ENCODE measurements around the gene EIF2B2. TPM values are rescaled to one million over a fixed set of nuclear protein-coding genes. Genes with fewer than 3 reads are reported as not detected.
"Not testable (repeated sequence)": the region's sequence is repeated elsewhere in the genome, so short reads cannot be mapped to it uniquely, and the experiment has no call there.

EIF2B2 gene
- polyA plus RNA-seq, 3 donors: 22.8 to 41.3 (median 28.9) TPM

DNA sequence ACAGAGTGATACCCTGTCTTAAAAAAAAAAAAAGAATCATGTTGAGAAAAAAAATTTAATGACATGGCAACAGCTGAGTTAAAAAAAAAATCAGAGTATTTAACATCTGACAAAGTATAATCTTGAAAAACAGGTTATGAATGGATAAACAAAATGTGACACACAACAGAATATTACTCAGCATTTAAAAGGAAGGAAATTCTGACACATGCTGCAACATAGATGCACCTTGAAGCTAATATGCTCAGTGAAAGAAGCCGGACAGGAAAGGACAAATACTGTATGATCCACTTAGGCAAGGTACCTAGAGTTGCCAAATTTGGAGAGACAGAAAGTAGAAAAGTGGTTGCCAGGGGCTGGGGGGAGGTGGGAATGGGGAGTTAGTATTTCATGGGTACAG, 19.4 kb upstream of the EIF2B2 start:
- H3K27ac ChIP-seq (ENCODE audit: low read depth, low read length): no peak overlapping the region
- 79 to 81% (median 79%) methylated on average over 1 of the region's 1 CpG for WGBS, 3 donors

DNA sequence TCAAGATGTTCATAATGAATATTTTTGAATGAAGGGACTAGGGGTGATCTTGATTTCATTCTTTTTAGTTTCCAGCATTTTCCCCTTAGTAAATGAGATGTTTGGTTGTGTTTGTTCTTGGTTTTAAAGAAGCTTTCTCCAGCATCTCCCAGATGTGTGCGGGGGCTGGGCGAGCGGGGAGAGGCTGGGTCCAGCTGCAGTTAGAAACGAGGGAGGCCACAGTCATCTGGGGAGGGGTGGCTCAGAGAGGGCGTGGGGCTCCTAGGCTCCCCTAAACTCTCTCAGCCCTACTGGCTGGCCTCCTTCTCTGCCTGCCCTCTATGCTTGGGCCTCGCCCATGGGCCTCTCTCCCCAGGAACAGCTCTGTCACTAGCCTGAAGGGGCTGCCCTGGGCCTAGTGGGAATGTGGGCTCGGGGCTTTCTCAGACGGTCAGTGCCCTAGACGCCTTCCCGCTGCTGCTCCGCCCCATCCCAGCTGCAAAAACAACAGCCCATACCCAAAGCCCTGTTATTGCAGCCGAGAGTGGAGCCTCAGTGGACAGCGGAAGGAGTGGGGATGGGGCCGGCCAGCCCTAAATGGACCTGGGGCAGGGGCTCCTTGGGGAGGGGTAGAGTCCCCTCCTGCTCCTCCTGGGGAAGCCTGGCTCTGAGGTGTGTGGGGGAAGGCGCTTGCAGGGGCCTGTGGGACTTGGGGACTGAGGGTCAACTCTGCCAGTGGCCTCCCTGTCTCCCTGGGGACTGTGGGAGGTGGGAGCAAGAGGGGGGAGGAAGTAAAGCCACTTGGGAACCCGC, 18.3 kb upstream of the EIF2B2 start:
- H3K27ac ChIP-seq (ENCODE audit: low read depth, low read length): no peak overlapping the region
- WGBS, 3 donors: 77 to 89% (median 86%) methylated on average over 16 of the region's 16 CpGs

DNA sequence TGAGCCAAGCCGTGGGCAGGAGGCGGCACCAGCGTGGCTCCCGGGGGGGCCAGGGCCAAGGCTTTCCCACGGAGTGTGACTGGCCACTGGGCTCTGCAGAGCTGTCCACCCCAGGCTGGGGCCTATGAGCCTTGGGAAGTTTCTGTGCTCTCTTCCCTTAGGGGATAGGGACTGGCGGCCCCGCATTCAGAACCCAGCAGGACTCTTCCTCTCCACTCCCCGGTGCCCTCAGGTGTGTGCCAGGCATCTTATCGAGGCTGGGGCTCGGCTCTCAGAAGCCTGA, 17.8 kb upstream of the EIF2B2 start:
- WGBS, 3 donors: 74 to 87% (median 77%) methylated on average over 6 to 10 of the region's 10 CpGs
- no peak overlapping the region for H3K27ac ChIP-seq (ENCODE audit: low read depth, low read length)

DNA sequence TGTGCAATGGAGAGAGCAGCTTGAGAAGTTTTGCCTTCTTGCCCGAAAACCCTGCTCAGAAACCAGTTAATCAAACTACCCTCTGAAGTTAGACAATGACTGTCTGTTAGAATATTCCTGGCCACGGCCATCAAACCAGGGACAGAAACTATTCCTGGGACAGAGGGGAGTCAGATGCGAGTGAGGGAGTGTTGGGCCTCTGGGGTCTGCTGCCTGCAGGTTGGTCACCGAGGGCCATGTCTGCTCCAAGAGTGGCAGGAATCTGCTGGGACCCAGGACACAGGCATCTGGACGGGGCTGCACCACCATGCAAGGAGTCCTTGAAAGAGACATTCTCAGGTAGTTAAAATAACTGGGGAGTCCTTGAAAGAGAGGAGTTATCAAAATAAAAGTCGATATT, 16.9 kb upstream of the EIF2B2 start:
- no peak overlapping the region for H3K27ac ChIP-seq (ENCODE audit: low read depth, low read length)
- WGBS, 3 donors: 82 to 95% (median 93%) methylated on average over 6 of the region's 6 CpGs

DNA sequence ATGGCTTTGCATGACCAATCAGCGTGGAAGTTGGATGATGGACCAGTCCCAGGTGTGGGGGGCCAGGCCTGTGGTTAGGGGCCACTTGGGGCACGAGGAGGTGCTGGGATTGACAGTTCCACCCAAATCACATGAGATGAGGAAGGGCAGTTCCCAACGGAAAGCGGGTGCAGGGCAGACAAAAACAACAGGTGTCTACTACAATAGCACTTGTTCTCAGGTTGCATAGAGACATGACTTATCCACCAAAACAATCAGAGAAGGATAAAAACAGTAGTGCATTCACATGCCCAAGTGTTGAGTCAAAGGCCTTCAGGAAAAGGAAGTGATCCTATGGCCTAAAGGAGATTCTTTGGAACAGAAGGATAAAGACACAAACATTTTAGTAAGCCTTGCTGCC, 14.6 kb upstream of the EIF2B2 start:
- H3K27ac ChIP-seq (ENCODE audit: low read depth, low read length): no peak overlapping the region
- 67 to 76% (median 69%) methylated on average over 4 of the region's 4 CpGs for WGBS, 3 donors

DNA sequence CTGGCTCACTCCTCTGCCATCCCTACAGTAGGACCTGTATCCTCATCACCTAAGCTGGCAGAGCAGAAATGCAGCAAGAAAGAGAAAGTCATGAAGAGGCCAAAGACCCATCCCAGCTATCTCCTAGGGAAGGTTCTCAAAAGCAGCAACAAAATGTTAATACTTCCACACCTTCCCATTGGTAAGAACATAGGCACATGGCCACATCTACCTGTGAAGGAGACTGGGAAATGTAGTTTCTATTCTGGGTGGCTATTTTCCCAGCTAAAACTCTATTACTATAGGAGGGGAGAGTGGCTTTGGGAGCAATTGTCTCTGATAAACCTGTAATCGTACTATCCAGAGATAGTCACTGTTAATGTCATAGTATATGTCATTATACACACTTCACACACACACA, 13.7 kb upstream of the EIF2B2 start:
- H3K27ac ChIP-seq (ENCODE audit: low read depth, low read length): no peak overlapping the region
- 83 to 97% (median 94%) methylated on average over 1 of the region's 1 CpG for WGBS, 3 donors

DNA sequence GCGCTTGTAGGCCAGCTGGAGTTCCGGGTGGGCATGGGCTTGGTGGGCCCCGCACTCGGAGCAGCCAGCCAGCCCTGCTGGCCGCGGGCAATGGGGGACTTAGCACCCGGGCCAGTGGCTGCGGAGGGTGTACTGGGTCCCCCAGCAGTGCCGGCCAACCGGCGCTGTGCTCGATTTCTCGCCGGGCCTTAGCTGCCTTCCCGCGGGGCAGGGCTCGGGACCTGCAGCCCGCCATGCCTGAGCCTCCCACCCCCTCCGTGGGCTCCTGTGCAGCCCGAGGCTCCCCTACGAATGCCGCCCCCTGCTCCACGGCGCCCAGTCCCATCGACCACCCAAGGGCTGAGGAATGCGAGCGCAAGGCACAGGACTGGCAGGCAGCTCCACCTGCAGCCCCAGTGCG, 8.5 kb upstream of the EIF2B2 start:
- not testable (repeated sequence) for H3K27ac ChIP-seq (ENCODE audit: low read depth, low read length)
- 92 to 96% (median 95%) methylated on average over 18 to 28 of the region's 28 CpGs for WGBS, 3 donors

DNA sequence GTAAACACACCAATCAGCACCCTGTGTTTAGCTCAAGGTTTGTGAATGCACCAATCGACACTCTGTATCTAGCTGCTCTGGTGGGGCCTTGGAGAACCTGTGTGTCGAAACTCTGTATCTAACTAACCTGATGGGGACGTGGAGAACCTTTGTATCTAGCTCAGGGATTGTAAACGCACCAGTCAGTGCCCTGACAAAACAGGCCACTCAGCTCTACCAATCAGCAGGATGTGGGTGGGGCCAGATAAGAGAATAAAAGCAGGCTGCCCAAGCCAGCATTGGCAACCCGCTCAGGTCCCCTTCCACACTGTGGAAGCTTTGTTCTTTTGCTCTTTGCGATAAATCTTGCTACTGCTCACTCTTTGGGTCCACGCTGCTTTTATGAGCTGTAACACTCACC, 6.9 kb upstream of the EIF2B2 start:
- H3K27ac ChIP-seq (ENCODE audit: low read depth, low read length): not testable (repeated sequence)
- 85 to 94% (median 90%) methylated on average over 3 to 6 of the region's 7 CpGs for WGBS, 3 donors

DNA sequence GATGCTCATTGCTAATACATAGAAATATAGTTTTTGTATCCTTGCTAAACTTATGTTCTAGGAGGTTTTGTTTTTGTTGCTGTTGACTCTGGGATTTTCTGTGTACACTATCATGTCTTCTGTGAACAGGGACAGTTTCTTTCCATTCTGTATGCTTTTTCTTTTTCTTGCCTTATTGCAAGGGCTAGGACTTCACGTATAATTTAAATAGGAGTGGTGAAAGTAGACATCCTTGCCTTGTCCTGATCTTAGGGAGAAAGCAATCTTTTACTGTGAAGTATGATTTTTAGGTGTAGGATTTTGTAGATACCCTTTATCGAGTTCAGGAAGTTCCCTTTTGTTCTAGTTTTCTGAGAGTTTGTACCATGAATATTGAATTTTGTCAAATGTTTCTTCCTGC, 1.5 kb upstream of the EIF2B2 start:
- 91 to 98% (median 91%) methylated on average over 2 of the region's 2 CpGs for WGBS, 3 donors
- no peak overlapping the region for H3K27ac ChIP-seq (ENCODE audit: low read depth, low read length)

DNA sequence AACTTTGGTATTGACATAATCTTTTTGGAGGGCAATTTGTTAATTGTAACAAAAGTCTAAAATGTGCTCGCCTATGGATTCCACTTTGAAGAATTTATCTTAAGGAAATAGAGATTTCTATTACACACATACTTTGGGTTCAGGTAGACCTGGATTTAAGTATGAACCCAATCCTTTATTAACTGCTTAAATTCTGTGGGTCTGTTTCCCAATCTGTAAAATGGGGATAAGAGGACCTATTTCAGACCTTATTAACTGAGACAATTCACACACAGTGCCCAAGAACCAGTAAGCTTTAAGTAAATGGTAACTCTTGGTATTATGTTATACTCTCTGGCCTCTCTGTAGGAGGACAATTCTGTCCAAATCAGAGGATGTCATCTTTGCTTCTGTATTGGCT, 822 bp upstream of the EIF2B2 start:
- 93 to 100% (median 97%) methylated on average over 1 of the region's 1 CpG for WGBS, 3 donors
- H3K27ac ChIP-seq (ENCODE audit: low read depth, low read length): no peak overlapping the region

DNA sequence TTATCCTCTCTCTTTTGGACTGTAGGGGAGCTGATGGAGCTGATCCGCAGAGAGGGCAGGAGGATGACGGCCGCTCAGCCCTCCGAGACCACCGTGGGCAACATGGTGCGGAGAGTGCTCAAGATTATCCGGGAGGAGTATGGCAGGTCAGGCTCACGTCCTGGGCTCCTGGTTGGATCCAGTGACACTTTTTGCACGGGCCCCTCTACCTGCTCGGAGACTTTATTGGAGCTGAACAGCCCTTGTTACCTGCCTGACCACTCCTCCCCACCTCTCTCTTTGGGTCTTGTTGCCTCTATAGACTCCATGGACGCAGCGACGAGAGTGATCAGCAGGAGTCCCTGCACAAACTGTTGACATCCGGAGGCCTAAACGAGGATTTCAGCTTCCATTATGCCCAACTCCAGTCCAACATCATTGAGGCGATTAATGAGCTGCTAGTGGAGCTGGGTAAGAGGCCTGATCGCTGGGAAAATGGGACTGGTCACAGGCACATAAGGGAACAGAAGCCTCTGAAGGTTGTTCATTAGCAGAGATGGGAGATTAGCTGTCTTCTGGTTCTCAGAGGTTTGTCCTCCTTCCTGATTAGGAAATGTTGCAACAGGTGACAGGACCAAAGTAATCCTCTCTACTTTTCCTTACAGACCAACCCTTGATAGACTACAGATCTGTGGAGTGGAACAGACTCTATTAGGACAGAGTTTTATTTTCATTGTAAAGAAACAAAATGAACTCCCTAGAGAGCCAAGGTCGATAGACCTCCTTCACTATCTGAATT, 718 bp downstream of the EIF2B2 start:
- 6 to 10% (median 10%) methylated on average over 17 to 18 of the region's 18 CpGs for WGBS, 3 donors
- H3K27ac ChIP-seq (ENCODE audit: low read depth, low read length): no peak overlapping the region

DNA sequence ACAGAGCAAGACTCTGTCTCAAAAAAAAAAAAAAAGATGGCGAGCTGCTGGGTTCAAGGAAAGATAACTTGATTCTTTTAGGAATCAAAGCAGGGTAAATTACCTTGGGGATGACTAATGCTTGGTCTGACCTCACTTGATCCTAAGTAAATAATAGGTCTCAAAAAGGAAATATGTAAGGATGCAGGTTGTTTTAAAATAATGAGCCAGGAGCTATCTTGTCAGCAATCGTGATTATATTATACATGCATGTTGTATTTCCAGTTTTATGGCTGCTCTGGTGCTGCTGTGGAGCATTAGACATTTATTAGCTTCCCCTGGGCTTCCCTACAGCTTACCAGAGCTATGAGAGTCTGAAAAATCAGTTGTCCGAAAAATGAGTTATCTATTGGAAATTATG, 2.6 kb downstream of the EIF2B2 start:
- WGBS, 3 donors: 92 to 95% (median 92%) methylated on average over 3 of the region's 3 CpGs
- H3K27ac ChIP-seq (ENCODE audit: low read depth, low read length): no peak overlapping the region

DNA sequence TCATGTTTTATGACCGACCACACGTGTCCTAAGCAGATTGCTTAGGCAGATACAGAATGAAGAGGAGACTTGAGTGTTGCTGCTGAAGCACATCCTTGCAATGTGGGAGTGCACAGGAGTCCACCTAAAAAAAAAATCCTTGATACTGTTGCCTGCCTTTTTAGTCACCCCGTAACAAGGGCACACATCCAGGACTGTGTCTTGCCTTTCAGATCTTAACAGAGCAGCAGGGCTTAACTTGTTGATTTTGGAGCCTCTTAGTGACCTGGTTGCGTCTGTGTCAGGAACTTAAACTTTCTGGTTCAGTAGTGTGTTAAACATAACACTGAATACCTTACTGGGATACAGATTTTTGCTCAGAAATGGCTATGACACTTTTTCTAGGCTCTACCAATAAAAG, 6.5 kb downstream of the EIF2B2 start:
- no peak overlapping the region for H3K27ac ChIP-seq (ENCODE audit: low read depth, low read length)

DNA sequence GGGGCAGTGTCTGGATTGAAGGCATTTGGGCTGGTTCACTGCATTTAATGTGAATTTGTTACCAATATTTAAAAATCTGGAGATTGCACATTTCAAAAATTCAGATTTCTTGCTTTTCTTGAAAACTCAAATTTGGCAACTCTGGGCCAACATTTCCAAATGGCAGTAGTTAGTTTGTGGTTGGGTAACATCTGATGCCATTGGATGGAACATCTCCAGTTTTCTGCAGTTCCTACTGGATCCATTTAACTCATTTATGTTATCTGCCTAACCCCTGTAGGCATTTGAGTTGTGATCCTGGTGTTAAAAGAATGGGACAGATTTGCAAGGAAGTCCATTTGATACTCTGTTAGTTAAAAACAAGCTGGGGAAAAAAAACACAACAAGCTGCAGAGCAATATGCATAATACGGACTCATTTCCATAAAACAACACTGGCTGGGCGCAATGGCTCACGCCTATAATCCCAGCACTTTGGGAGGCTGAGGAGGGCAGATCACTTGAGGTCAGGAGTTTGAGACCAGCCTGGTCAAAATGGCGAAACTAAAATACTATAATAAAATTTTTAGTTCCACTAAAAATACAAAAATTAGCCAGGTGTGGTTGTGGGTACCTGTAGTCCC, 7.9 kb downstream of the EIF2B2 start:
- H3K27ac ChIP-seq (ENCODE audit: low read depth, low read length): no peak overlapping the region
- WGBS, 3 donors: 92 to 96% (median 94%) methylated on average over 4 of the region's 4 CpGs

More for the DNA sequence above, 6.5 kb downstream of the EIF2B2 start:
- WGBS, 3 donors: 87 to 95% (median 89%) methylated on average over 4 of the region's 4 CpGs

DNA sequence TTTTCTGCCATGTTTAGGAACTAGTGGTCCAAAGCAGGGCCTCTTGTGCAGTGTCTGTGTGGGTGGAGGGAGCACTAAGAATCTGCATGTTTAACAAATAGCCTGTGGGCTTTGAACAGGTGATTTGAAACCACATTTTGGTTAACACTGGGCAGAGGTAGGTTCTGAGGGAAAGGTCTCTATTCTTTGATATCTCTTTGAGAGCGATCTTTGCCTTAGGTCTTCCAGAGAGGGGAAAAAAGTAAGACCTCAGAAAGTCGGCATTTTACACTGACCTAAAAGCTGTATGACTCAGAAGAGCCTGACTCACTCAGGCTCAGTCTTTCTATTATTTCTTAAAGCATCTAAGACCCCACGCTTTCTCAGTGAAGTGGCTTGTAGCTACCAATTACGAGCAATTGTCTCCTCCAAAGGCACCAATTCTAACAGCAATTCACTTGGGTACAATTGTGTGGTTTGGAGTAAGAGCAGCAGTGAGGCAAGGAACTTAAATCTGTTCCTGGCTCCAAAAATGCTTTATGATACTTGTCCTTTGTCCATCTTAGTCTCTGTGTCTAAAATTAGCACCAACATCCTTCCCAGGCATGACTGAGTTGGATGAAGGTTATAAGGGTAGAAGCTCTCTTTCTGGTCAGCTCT, 8.8 kb downstream of the EIF2B2 start:
- WGBS, 3 donors: 59 to 75% (median 68%) methylated on average over 4 of the region's 4 CpGs
- H3K27ac ChIP-seq (ENCODE audit: low read depth, low read length): no peak overlapping the region

DNA sequence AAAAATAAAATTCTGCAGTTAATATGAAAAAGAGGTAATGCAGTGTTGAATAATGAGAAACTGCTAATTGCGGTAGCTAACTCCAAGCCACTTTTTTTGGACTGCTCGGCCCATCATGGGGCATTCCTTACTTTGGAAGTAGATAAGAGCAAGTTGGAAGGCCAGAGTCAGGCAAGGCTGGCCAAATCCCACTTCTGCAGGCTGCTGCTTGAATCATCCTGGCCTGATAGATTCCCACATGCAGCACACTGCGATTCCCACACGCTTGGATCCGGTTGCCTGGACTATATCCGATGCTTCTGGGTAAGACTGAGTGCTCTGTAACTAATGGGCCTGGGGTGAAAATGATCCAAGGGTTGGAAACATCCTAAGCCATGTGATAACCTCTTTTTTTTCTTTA, 10.6 kb downstream of the EIF2B2 start:
- WGBS, 3 donors: 72 to 81% (median 80%) methylated on average over 6 of the region's 6 CpGs
- no peak overlapping the region for H3K27ac ChIP-seq (ENCODE audit: low read depth, low read length)

DNA sequence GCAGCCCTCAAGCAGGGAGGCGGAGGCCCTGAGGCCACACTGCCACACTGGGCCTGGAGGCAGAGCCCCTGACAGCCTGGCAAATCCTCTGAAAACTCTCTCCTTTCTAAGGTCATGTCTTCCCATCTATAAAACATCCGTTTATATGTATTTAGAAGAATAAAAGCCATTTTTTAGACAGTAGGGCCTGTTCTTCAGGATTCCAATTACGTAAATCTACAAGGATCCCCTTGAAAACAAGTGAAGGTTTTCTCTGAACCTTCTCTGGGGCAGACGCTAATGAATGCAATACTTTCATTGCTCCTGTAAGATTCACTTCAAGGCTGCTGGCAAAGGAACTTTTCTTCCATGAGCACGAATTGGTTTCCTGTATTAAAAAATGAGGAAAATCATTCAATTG, 12.8 kb downstream of the EIF2B2 start:
- no peak overlapping the region for H3K27ac ChIP-seq (ENCODE audit: low read depth, low read length)
- WGBS, 3 donors: 85 to 90% (median 89%) methylated on average over 5 of the region's 5 CpGs

DNA sequence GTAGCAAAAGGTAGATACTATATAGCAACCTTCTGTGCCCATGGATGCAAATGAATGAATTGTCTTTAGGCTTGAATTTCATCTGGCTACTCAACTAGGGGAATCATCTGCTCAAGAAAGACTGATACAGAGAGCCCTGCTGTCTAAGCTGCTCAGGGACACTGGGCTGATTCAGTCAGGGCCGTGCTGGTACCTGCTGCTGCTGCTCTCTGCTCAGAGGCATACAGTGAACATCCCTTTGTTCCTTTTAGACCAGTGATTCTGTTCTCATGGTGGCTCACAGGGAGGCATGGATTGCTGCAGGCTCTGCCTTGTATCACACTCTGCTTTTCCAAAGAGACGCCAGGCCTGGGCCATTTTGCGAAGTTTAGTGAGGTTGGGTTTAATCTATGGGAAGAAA, 14.1 kb downstream of the EIF2B2 start:
- no peak overlapping the region for H3K27ac ChIP-seq (ENCODE audit: low read depth, low read length)
- 94 to 97% (median 96%) methylated on average over 3 of the region's 3 CpGs for WGBS, 3 donors

DNA sequence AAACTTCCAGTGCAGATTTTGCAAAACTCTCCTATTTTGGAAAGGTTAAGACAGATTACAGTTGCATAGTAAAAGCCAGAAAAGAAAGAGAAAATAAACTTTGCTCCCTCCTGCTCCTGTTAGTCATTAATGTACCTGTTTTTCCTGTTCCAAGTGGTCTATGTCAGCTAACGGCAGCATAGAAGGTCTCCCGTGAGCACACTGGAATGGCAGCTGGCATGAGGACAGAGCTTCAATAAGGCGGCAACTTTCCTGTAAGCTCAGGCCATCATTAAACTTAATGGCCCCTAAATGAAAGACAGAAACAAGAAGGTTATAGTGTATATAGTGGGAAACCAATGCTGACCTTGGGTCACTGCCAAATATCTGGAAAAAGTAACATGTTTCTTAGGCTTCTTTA, 16.0 kb downstream of the EIF2B2 start:
- 32 to 94% (median 86%) methylated on average over 3 of the region's 3 CpGs for WGBS, 3 donors
- H3K27ac ChIP-seq (ENCODE audit: low read depth, low read length): no peak overlapping the region
